Astrocyte (in vitro differentiated cells and primary cell): ENCODE data around the gene EAF2. TPM values are rescaled to one million over a fixed set of nuclear protein-coding genes. Genes with fewer than 3 reads are reported as not detected.

Experiments
- DNase-seq: peaks from one replicate; pipeline ENCODE4 v3.0.0-alpha.2; 2010; ENCODE audit warnings: low read depth
- FAIRE-seq: peaks from 2 replicates; lab custom pipeline; 2011; peaks lifted over from hg19 to GRCh38; lab: Jason Lieb, UNC
- H2AFZ ChIP-seq: 2 replicates; pipeline ENCODE4 v1.6.0; 2012; ENCODE audit warnings: low read depth, low read length, inconsistent platforms
- H3K27ac ChIP-seq: 2 replicates; pipeline ENCODE4 v1.5.1; 2011; ENCODE audit warnings: low read depth, low read length, inconsistent platforms
- H3K27me3 ChIP-seq: 2 replicates; pipeline ENCODE4 v1.6.0; 2011; ENCODE audit warnings: low read length, inconsistent platforms; ENCODE audit not compliant: insufficient read depth
- H3K36me3 ChIP-seq: 2 replicates; pipeline ENCODE4 v1.5.1; 2011; ENCODE audit warnings: low read length, inconsistent platforms; ENCODE audit not compliant: insufficient read depth
- H3K4me1 ChIP-seq: 2 replicates; pipeline ENCODE4 v1.5.1; 2011; ENCODE audit warnings: low read length, inconsistent platforms; ENCODE audit not compliant: insufficient read depth
- H3K4me2 ChIP-seq: 2 replicates; pipeline ENCODE4 v1.6.0; 2012; ENCODE audit warnings: low read length, inconsistent platforms
- H3K4me3 ChIP-seq: 2 replicates; pipeline ENCODE4 v1.5.1; 2011; ENCODE audit warnings: low read depth, mild to moderate bottlenecking, low read length, inconsistent platforms; ENCODE audit not compliant: insufficient read depth
- H3K79me2 ChIP-seq: 2 replicates; pipeline ENCODE4 v1.6.0; 2012; ENCODE audit warnings: mild to moderate bottlenecking, low read length, inconsistent platforms; ENCODE audit not compliant: insufficient read depth
- H3K9ac ChIP-seq: 2 replicates; pipeline ENCODE4 v1.6.0; 2012; ENCODE audit warnings: mild to moderate bottlenecking, low read length, inconsistent platforms
- H3K9me3 ChIP-seq: 2 replicates; pipeline ENCODE4 v1.5.1; 2012; ENCODE audit warnings: low read depth, mild to moderate bottlenecking, low read length, inconsistent platforms; ENCODE audit not compliant: insufficient read depth
- H4K20me1 ChIP-seq: 2 replicates; pipeline ENCODE4 v1.6.0; 2012; ENCODE audit warnings: low read length, inconsistent platforms; ENCODE audit not compliant: insufficient read depth
- H3K27ac Mint-ChIP-seq: one replicate; pipeline ENCODE4 v1.8.0; 2021; ENCODE audit warnings: mild to moderate bottlenecking, mixed read lengths; ENCODE audit not compliant: unreplicated experiment
- H3K27me3 Mint-ChIP-seq: one replicate; pipeline ENCODE4 v1.8.0; 2021; ENCODE audit warnings: low read depth, mixed read lengths; ENCODE audit not compliant: unreplicated experiment
- H3K36me3 Mint-ChIP-seq: one replicate; pipeline ENCODE4 v1.8.0; 2021; ENCODE audit warnings: low read depth, mixed read lengths; ENCODE audit not compliant: unreplicated experiment
- H3K4me1 Mint-ChIP-seq: one replicate; pipeline ENCODE4 v1.8.0; 2021; ENCODE audit warnings: low read depth, mixed read lengths; ENCODE audit not compliant: unreplicated experiment
- H3K4me3 Mint-ChIP-seq: one replicate; pipeline ENCODE4 v1.8.0; 2021; ENCODE audit warnings: mild to moderate bottlenecking, moderate library complexity, mixed read lengths; ENCODE audit not compliant: unreplicated experiment
- H3K9me3 Mint-ChIP-seq: one replicate; pipeline ENCODE4 v1.8.0; 2021; ENCODE audit warnings: mild to moderate bottlenecking, mixed read lengths; ENCODE audit not compliant: unreplicated experiment
- CTCF ChIP-seq: IDR thresholded peaks from 2 replicates; pipeline ENCODE4 v1.5.1; 2011; ENCODE audit warnings: low read depth, mild to moderate bottlenecking, inconsistent platforms, low read length, moderate library complexity; ENCODE audit not compliant: insufficient read depth
- EZH2 ChIP-seq: IDR thresholded peaks from 2 replicates; pipeline ENCODE4 v1.6.1; 2012; ENCODE audit warnings: mild to moderate bottlenecking, low read length, inconsistent platforms; ENCODE audit not compliant: insufficient read depth
- total RNA-seq: library from RNA; stranded (reverse); gene quantifications from 2 replicates; pipeline ENCODE4 v1.2.1, GENCODE V29; 2021

Gene EAF2
- total RNA-seq, 1 donor from 2014 or later = 1.8 TPM

GRCh38 chr3:121883507-121883906, 48.5 kb downstream of the EAF2 start:
- no peaks in the 10 kb centered on the region for H3K27me3 Mint-ChIP-seq
- H3K4me3 Mint-ChIP-seq = no peak overlapping the region
- H3K4me1 Mint-ChIP-seq = peaks cover 10% of the 10 kb centered on the region
- FAIRE-seq = no peak
- Histone ChIP-seq H3K27ac (no peak overlapping the region), H2AFZ (no peak overlapping the region), H3K9ac (no peak overlapping the region), H3K4me1 (no peaks in the 10 kb centered on the region), H3K27me3 (no peaks in the 10 kb centered on the region), H3K79me2 (no peaks in the 10 kb centered on the region), H3K4me2 (no peak overlapping the region), H3K36me3 (no peaks in the 10 kb centered on the region), H3K4me3 (no peak overlapping the region), H4K20me1 (no peaks in the 10 kb centered on the region), H3K9me3 (no peaks in the 10 kb centered on the region)
- H3K27ac Mint-ChIP-seq = no peak overlapping the region
- no peaks in the 10 kb centered on the region for H3K9me3 Mint-ChIP-seq
- TF ChIP-seq EZH2 (no peak), CTCF (peak; percentile 28)
- H3K36me3 Mint-ChIP-seq = no peaks in the 10 kb centered on the region
- peak; percentile 14 for DNase-seq

DNA sequence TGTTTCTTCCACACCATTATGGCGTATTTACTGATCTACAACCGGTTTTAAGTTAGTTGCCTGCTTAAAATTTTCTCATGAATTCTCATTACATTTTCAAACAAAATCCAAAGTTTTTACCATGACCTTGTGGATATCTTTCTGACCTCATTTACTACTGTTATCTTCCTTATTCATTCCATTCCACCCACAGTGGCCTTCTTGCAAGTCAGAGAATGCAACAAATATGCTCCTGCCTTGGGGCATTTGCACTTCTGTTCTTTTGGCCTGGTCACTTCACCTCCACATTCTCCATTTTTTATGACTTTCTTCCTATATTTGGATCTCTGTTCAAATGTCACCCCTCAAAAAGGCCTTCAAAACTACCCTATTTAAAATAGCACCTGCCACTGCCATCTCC, 50.4 kb downstream of the EAF2 start:
- no peaks in the 10 kb centered on the region for H3K36me3 ChIP-seq
- peaks cover 10% of the 10 kb centered on the region for H3K4me1 Mint-ChIP-seq
- H2AFZ ChIP-seq = no peak overlapping the region
- H3K9me3 Mint-ChIP-seq = no peaks in the 10 kb centered on the region
- no peaks in the 10 kb centered on the region for H3K36me3 Mint-ChIP-seq
- no peak overlapping the region for H3K9ac ChIP-seq
- no peak overlapping the region for H3K4me3 ChIP-seq
- FAIRE-seq = no peak
- no peak overlapping the region for H3K27ac ChIP-seq
- H3K79me2 ChIP-seq = no peaks in the 10 kb centered on the region
- no peak for TF ChIP-seq EZH2
- no peak for TF ChIP-seq CTCF
- no peaks in the 10 kb centered on the region for H3K9me3 ChIP-seq
- no peak overlapping the region for H3K4me2 ChIP-seq
- DNase-seq = peak; percentile 34
- H3K4me1 ChIP-seq = no peaks in the 10 kb centered on the region
- H3K27me3 Mint-ChIP-seq = no peaks in the 10 kb centered on the region
- no peak overlapping the region for H3K4me3 Mint-ChIP-seq
- no peak overlapping the region for H3K27ac Mint-ChIP-seq
- H4K20me1 ChIP-seq = no peaks in the 10 kb centered on the region
- no peaks in the 10 kb centered on the region for H3K27me3 ChIP-seq

GRCh38 chr3:121894301-121894990, 59.4 kb downstream of the EAF2 start, which contains the start of gene SLC15A2:
Gene SLC15A2 (plus strand): TSS chr3:121894401. CDS start chr3:121894477, 76 bp downstream.
- Histone ChIP-seq H3K4me2 (no peak within 1 kb of the TSS), H3K9me3 (no peaks in the 10 kb centered on the region), H3K79me2 (no peaks in the 10 kb centered on the region), H3K4me1 (no peaks in the 10 kb centered on the region), H3K36me3 (no peaks in the 10 kb centered on the region), H3K9ac (no peak within 1 kb of the TSS), H3K4me3 (no peak within 1 kb of the TSS), H2AFZ (no peak within 1 kb of the TSS), H3K27me3 (no peaks in the 10 kb centered on the region), H3K27ac (no peak within 1 kb of the TSS), H4K20me1 (no peaks in the 10 kb centered on the region)
- Mint-ChIP-seq H3K36me3 (no peaks in the 10 kb centered on the region), H3K27me3 (no peaks in the 10 kb centered on the region), H3K4me1 (peaks cover 2% of the 10 kb centered on the region), H3K4me3 (no peak within 1 kb of the TSS), H3K27ac (no peak within 1 kb of the TSS), H3K9me3 (no peaks in the 10 kb centered on the region)
- DNase-seq (peak; percentile 32), FAIRE-seq (no peak)
- TF ChIP-seq EZH2 (no peak), CTCF (no peak)
